ENCODE data around the gene LRRC45.
"Not testable (repeated sequence)": the region's sequence is repeated elsewhere in the genome, so short reads cannot be mapped to it uniquely, and the experiment has no call there.

The LRRC45 gene

GRCh38 chr17:82022981-82023446 lies at the start of gene LRRC45:
Gene LRRC45 (plus strand): TSS chr17:82023305. CDS start chr17:82023644, 339 bp downstream.
- peak; percentile 100 for DNase-seq (ENCODE audit: low read depth, low spot score)

- no peak for DNase-seq (ENCODE audit: low read depth, low spot score)
Measured at GRCh38 chr17:81973432-81973831, 49.7 kb upstream of the LRRC45 start.

GRCh38 chr17:81976332-81977210 lies 46.5 kb upstream of the LRRC45 start:
- peak; percentile 39 for DNase-seq (ENCODE audit: low read depth, low spot score)

GRCh38 chr17:81977211-81977808 lies 45.8 kb upstream of the LRRC45 start, which contains the start of gene ASPSCR1:
Gene ASPSCR1 (plus strand): TSS chr17:81977629. CDS start chr17:81977647, 18 bp downstream.
- peak; percentile 97 for DNase-seq (ENCODE audit: low read depth, low spot score)

GRCh38 chr17:81978524-81979298 lies 44.4 kb upstream of the LRRC45 start:
- no peak for DNase-seq (ENCODE audit: low read depth, low spot score)

GRCh38 chr17:81980122-81980521 lies 43.0 kb upstream of the LRRC45 start:
- no peak for DNase-seq (ENCODE audit: low read depth, low spot score)

- DNase-seq (ENCODE audit: low read depth, low spot score) = peak; percentile 49
Measured at GRCh38 chr17:81980707-81981343, 42.3 kb upstream of the LRRC45 start.

- DNase-seq (ENCODE audit: low read depth, low spot score) = not testable (repeated sequence)
Measured at GRCh38 chr17:81981511-81981910, 41.6 kb upstream of the LRRC45 start.

GRCh38 chr17:81983011-81983638 lies 40.0 kb upstream of the LRRC45 start:
- no peak for DNase-seq (ENCODE audit: low read depth, low spot score)

- no peak for DNase-seq (ENCODE audit: low read depth, low spot score)
Measured at GRCh38 chr17:81983639-81984373, 39.3 kb upstream of the LRRC45 start.

GRCh38 chr17:81984773-81985410 lies 38.2 kb upstream of the LRRC45 start:
- DNase-seq (ENCODE audit: low read depth, low spot score) = no peak

- no peak for DNase-seq (ENCODE audit: low read depth, low spot score)
Measured at GRCh38 chr17:81986606-81987005, 36.5 kb upstream of the LRRC45 start.

GRCh38 chr17:81987161-81987770 lies 35.8 kb upstream of the LRRC45 start:
- no peak for DNase-seq (ENCODE audit: low read depth, low spot score)

- DNase-seq (ENCODE audit: low read depth, low spot score) = no peak
Measured at GRCh38 chr17:81990836-81991683, 32.0 kb upstream of the LRRC45 start.

- peak; percentile 85 for DNase-seq (ENCODE audit: low read depth, low spot score)
Measured at GRCh38 chr17:81991684-81992305, 31.3 kb upstream of the LRRC45 start.

GRCh38 chr17:81992306-81993102 lies 30.6 kb upstream of the LRRC45 start:
- no peak for DNase-seq (ENCODE audit: low read depth, low spot score)
